H1 (cell line): ENCODE results near the gene CACNA2D4. TPM values are rescaled to one million over a fixed set of nuclear protein-coding genes. Genes with fewer than 3 reads are reported as not detected.

Source experiments
- CTCF ChIA-PET: fragments of 300-600 bp; sonication (Branson Sonifier 250); formaldehyde crosslinking; loops from one replicate; lab custom pipeline; 2021; ENCODE audit not compliant: partially characterized antibody; lab: Charles Lee
- POLR2A ChIA-PET: fragments of 300-600 bp; sonication (Branson Sonifier 250); formaldehyde crosslinking; loops from one replicate; lab custom pipeline; 2021; ENCODE audit warnings: inconsistent platforms; ENCODE audit not compliant: partially characterized antibody; lab: Charles Lee
- DNase-seq, 2 experiments: peaks; one replicate each; pipeline versions ENCODE4 v3.0.0 to v3.0.0-alpha.2; 2010 to 2022; ENCODE audit warnings: low spot score in 2 of 2, low read depth in 1 of 2, mixed read lengths in 1 of 2
- FAIRE-seq: peaks from 2 replicates; lab custom pipeline; 2011; peaks lifted over from hg19 to GRCh38; lab: Jason Lieb, UNC
- H2AFZ ChIP-seq: 2 replicates; pipeline ENCODE4 v1.8.1; 2012; ENCODE audit warnings: low read length, inconsistent platforms
- H2AK5ac ChIP-seq: 2 replicates; pipeline ENCODE4 v1.6.1; 2013; ENCODE audit warnings: low read depth, low read length
- H2BK120ac ChIP-seq: replicated peaks from 2 replicates; pipeline ENCODE3; 2013; ENCODE audit warnings: low read depth, low read length, inconsistent platforms
- H2BK12ac ChIP-seq: 2 replicates; pipeline ENCODE4 v1.6.1; 2013; ENCODE audit warnings: low read depth, low read length
- H2BK15ac ChIP-seq: 2 replicates; pipeline ENCODE4 v1.6.1; 2013; ENCODE audit warnings: low read length
- H2BK20ac ChIP-seq: 2 replicates; pipeline ENCODE4 v1.6.1; 2013; ENCODE audit warnings: low read length
- H2BK5ac ChIP-seq: 2 replicates; pipeline ENCODE4 v1.6.1; 2013; ENCODE audit warnings: low read depth, low read length
- H3K14ac ChIP-seq: 2 replicates; pipeline ENCODE4 v1.6.1; 2013; ENCODE audit warnings: inconsistent platforms; ENCODE audit not compliant: insufficient read length
- H3K18ac ChIP-seq: 2 replicates; pipeline ENCODE4 v1.6.1; 2013; ENCODE audit warnings: low read length; ENCODE audit errors: extremely low read depth
- H3K23ac ChIP-seq: 2 replicates; pipeline ENCODE4 v1.6.1; 2013; ENCODE audit warnings: inconsistent platforms; ENCODE audit not compliant: insufficient read length
- H3K23me2 ChIP-seq: 2 replicates; pipeline ENCODE4 v1.6.1; 2013; ENCODE audit warnings: low read depth, low read length
- H3K27ac ChIP-seq: 2 replicates; pipeline ENCODE4 v1.6.1; 2011; ENCODE audit warnings: low read depth, low read length, inconsistent platforms
- H3K27me3 ChIP-seq, 4 experiments: replicated peaks in 1 of 4; 1 replicate in 1 of 4; 2 replicates in 3 of 4; pipeline versions ENCODE4 v1.6.1 to v1.8.1; 2011 to 2013; ENCODE audit warnings: low read length in 3 of 4, mild to moderate bottlenecking in 3 of 4, inconsistent platforms in 2 of 4, mixed read lengths in 2 of 4, moderate library complexity in 1 of 4; ENCODE audit not compliant: control insufficient read depth in 3 of 4, insufficient read depth in 3 of 4; ENCODE audit errors: extremely low read depth in 1 of 4
- H3K36me3 ChIP-seq, 4 experiments: 2 replicates each; pipeline versions ENCODE4 v1.6.1 to v1.8.1; 2011 to 2013; ENCODE audit warnings: mild to moderate bottlenecking in 4 of 4, low read length in 3 of 4, moderate library complexity in 2 of 4, control low read depth in 1 of 4, inconsistent platforms in 1 of 4; ENCODE audit not compliant: insufficient read depth in 4 of 4, control insufficient read depth in 2 of 4
- H3K4ac ChIP-seq: replicated peaks from 2 replicates; pipeline ENCODE3; 2013; ENCODE audit warnings: low read length, low read depth, mixed read lengths, inconsistent platforms; ENCODE audit not compliant: insufficient read length
- H3K4me1 ChIP-seq, 4 experiments: replicated peaks in 1 of 4; 1 replicate in 1 of 4; 2 replicates in 3 of 4; pipeline versions ENCODE4 v1.6.1 to v1.8.1; 2011 to 2013; ENCODE audit warnings: low read length in 3 of 4, inconsistent platforms in 2 of 4, mixed read lengths in 1 of 4; ENCODE audit not compliant: insufficient read depth in 4 of 4, control insufficient read depth in 3 of 4
- H3K4me2 ChIP-seq, 2 experiments: 2 replicates each; pipeline versions ENCODE4 v1.6.1 to v1.8.1; 2011 to 2013; ENCODE audit warnings: low read depth in 2 of 2, low read length in 2 of 2, control low read depth in 1 of 2, inconsistent platforms in 1 of 2, mild to moderate bottlenecking in 1 of 2; ENCODE audit not compliant: insufficient read depth in 1 of 2
- H3K4me3 ChIP-seq, 4 experiments: fragments of 200-600, 300-600 bp in 1 of 4; sonication (generic), shearing (Covaris generic), sonication (Bioruptor Twin) in 1 of 4; 2 replicates each; pipeline versions ENCODE4 v1.5.1 to v1.8.1; 2011 to 2016; ENCODE audit warnings: low read length in 4 of 4, low read depth in 3 of 4, control low read depth in 2 of 4, inconsistent platforms in 2 of 4, mild to moderate bottlenecking in 2 of 4, mixed read lengths in 1 of 4, moderate library complexity in 1 of 4; ENCODE audit not compliant: insufficient read depth in 2 of 4; ENCODE audit errors: extremely low read depth in 1 of 4
- H3K56ac ChIP-seq: replicated peaks from 2 replicates; pipeline ENCODE3; 2013; ENCODE audit warnings: low read depth, mild to moderate bottlenecking, mixed read lengths, low read length, inconsistent platforms; ENCODE audit not compliant: insufficient read length
- H3K79me1 ChIP-seq: 2 replicates; pipeline ENCODE4 v1.6.1; 2013; ENCODE audit warnings: low read depth, low read length, control low read depth
- H3K79me2 ChIP-seq, 2 experiments: 2 replicates each; pipeline versions ENCODE4 v1.6.1 to v1.8.1; 2012 to 2013; ENCODE audit warnings: low read length in 2 of 2, mild to moderate bottlenecking in 2 of 2, inconsistent platforms in 1 of 2; ENCODE audit not compliant: insufficient read depth in 2 of 2, control insufficient read depth in 1 of 2
- H3K9ac ChIP-seq, 4 experiments: replicated peaks in 1 of 4; 1 replicate in 1 of 4; 2 replicates in 3 of 4; pipeline versions ENCODE4 v1.6.1 to v1.8.1; 2011 to 2013; ENCODE audit warnings: low read depth in 3 of 4, low read length in 3 of 4, control low read depth in 2 of 4, mild to moderate bottlenecking in 2 of 4, moderate library complexity in 2 of 4, inconsistent platforms in 1 of 4; ENCODE audit errors: extremely low read depth in 1 of 4
- H3K9me3 ChIP-seq, 2 experiments: 2 replicates each; pipeline versions ENCODE4 v1.6.1 to v1.8.1; 2012 to 2013; ENCODE audit warnings: mild to moderate bottlenecking in 2 of 2, moderate library complexity in 2 of 2, control low read depth in 1 of 2, inconsistent platforms in 1 of 2, low read depth in 1 of 2, low read length in 1 of 2, mixed read lengths in 1 of 2; ENCODE audit not compliant: insufficient read depth in 2 of 2
- H4K20me1 ChIP-seq, 2 experiments: replicated peaks in 1 of 2; 2 replicates each; pipeline versions ENCODE3 to v1.8.1; 2011 to 2013; ENCODE audit warnings: inconsistent platforms in 2 of 2, low read length in 2 of 2, mild to moderate bottlenecking in 1 of 2; ENCODE audit not compliant: insufficient read depth in 2 of 2, control insufficient read depth in 1 of 2
- H4K5ac ChIP-seq: 2 replicates; pipeline ENCODE4 v1.6.1; 2013; ENCODE audit warnings: low read length, low read depth, mixed read lengths, inconsistent platforms; ENCODE audit not compliant: insufficient read length
- H4K8ac ChIP-seq: 2 replicates; pipeline ENCODE4 v1.8.0; 2013; ENCODE audit warnings: mild to moderate bottlenecking, moderate library complexity, low read length, inconsistent platforms; ENCODE audit not compliant: insufficient read depth; ENCODE audit errors: extremely low read depth
- H4K91ac ChIP-seq: replicated peaks from 2 replicates; pipeline ENCODE3; 2013; ENCODE audit warnings: low read length, mixed read lengths, inconsistent platforms; ENCODE audit not compliant: insufficient read length
- BCL11A ChIP-seq, 2 experiments: IDR thresholded peaks; one replicate each; pipeline ENCODE4 v1.6.1; 2011; ENCODE audit warnings: low read depth in 2 of 2, low read length in 2 of 2, mild to moderate bottlenecking in 2 of 2
- CBX5 ChIP-seq: fragments of 300-800, 300-1000 bp; sonication (generic); IDR thresholded peaks from 2 replicates; pipeline ENCODE4 v1.7.1; 2016; ENCODE audit warnings: antibody characterized with exemption, low read length, low read depth
- CREB1 ChIP-seq: IDR thresholded peaks from 2 replicates; pipeline ENCODE4 v1.6.1; 2012; ENCODE audit warnings: inconsistent platforms
- CTBP2 ChIP-seq: IDR thresholded peaks from 2 replicates; pipeline ENCODE4 v1.7.0; 2011; ENCODE audit warnings: borderline replicate concordance, mild to moderate bottlenecking, moderate library complexity, mixed read lengths, low read length; ENCODE audit not compliant: insufficient read depth, insufficient read length
- GABPA ChIP-seq: IDR thresholded peaks from 2 replicates; pipeline ENCODE4 v1.6.1; 2011; ENCODE audit warnings: mild to moderate bottlenecking, low read length, moderate library complexity, borderline replicate concordance; ENCODE audit not compliant: insufficient read depth
- HDAC6 ChIP-seq: IDR thresholded peaks from one replicate; pipeline ENCODE4 v1.7.1; 2012; ENCODE audit warnings: low read depth, mild to moderate bottlenecking, inconsistent platforms, low read length, moderate library complexity
- JUN ChIP-seq: IDR thresholded peaks from 2 replicates; pipeline ENCODE4 v1.6.1; 2011; ENCODE audit warnings: low read depth, mild to moderate bottlenecking, improper control_type of control experiment, low read length
- KDM5A ChIP-seq: fragments of 200-600 bp; IDR thresholded peaks from 2 replicates; pipeline ENCODE4 v1.7.1; 2012; ENCODE audit warnings: mild to moderate bottlenecking, low read length, inconsistent platforms, mixed read lengths
- NANOG ChIP-seq: IDR thresholded peaks from 2 replicates; pipeline ENCODE4 v1.6.1; 2011; ENCODE audit warnings: low read length, low read depth, mild to moderate bottlenecking, inconsistent platforms; ENCODE audit not compliant: insufficient read depth, poor library complexity, severe bottlenecking
- PHF8 ChIP-seq: fragments of 200-600 bp; sonication (generic); conservative IDR thresholded peaks from 2 replicates; pipeline ENCODE4 v1.7.1; 2012; ENCODE audit warnings: low read depth, mild to moderate bottlenecking, inconsistent platforms, low read length, moderate library complexity
- SAP30 ChIP-seq: fragments of 300-600 bp; sonication (generic); IDR thresholded peaks from 2 replicates; pipeline ENCODE4 v1.7.1; 2012; ENCODE audit warnings: low read length, moderate library complexity, mild to moderate bottlenecking, inconsistent platforms; ENCODE audit not compliant: insufficient read depth, insufficient replicate concordance
- SIRT6 ChIP-seq: IDR thresholded peaks from one replicate; pipeline ENCODE4 v1.7.1; 2012; ENCODE audit warnings: low read length, inconsistent platforms
- WGBS, 2 experiments: shearing (Covaris generic) in 1 of 2; methylation state at CpG; one replicate each; pipeline versions ENCODE4 v1.1.6 to v1.1.7; 2013 to 2015; ENCODE audit warnings: low lambda C conversion rate in 2 of 2, mixed read lengths in 2 of 2, inconsistent platforms in 1 of 2, low coverage in 1 of 2, missing lambda C conversion rate in 1 of 2; ENCODE audit not compliant: insufficient replicate concordance in 2 of 2, insufficient coverage in 1 of 2, insufficient read length in 1 of 2; ENCODE audit errors: extremely low coverage in 1 of 2, missing lambda C conversion rate in 1 of 2; 5-methylcytosine and 5-hydroxymethylcytosine counted together
- polyA plus RNA-seq, 7 experiments: library from polyadenylated mRNA; depleted of rRNA in 3 of 7; stranded (reverse) in 5 of 7; unstranded in 2 of 7; fragments of >200 nt in 5 of 7; fragments of 200-250 nt in 2 of 7; gene quantifications; 1 replicate in 5 of 7; 2 replicates in 1 of 7; 4 replicates in 1 of 7; pipeline versions ENCODE4 v1.2.1 to v1.2.3, GENCODE V29; 2011 to 2013; ENCODE audit warnings: missing spikeins in 2 of 7, mixed read lengths in 2 of 7
- total RNA-seq: library from RNA; stranded (reverse); fragmentation: NEBNext Ultra II Directional; extraction: Animal tissue kit (Norgen Biotek cat#: 25700); gene quantifications from 2 replicates; pipeline ENCODE4 v1.2.1, GENCODE V29; 2021

CACNA2D4 gene
- total and polyA plus RNA-seq, 2 of the 8 experiments (the other 6 are each of a cell fraction or from before 2014, with no cell fraction given): 0.44 to 0.88 TPM

GRCh38 chr12:1885599-1886245 lies 32.7 kb downstream of the CACNA2D4 start:
- FAIRE-seq (no peak), DNase-seq (no peak)
- Histone ChIP-seq H4K20me1 (no peaks in the 10 kb centered on the region), H3K9me3 (no peaks in the 10 kb centered on the region; a peak in 1 of 4 replicates), H3K4ac (no peak overlapping the region), H2AFZ (no peak overlapping the region), H3K27ac (no peak overlapping the region), H3K36me3 (no peaks in the 10 kb centered on the region), H4K8ac (no peak overlapping the region), H2BK20ac (no peak overlapping the region), H2AK5ac (no peak overlapping the region), H4K5ac (no peak overlapping the region), H3K79me2 (no peaks in the 10 kb centered on the region), H3K4me3 (no peak overlapping the region), H3K4me1 (no peaks in the 10 kb centered on the region), H3K56ac (no peak overlapping the region), H3K23ac (no peak overlapping the region), H4K91ac (no peak overlapping the region), H3K23me2 (no peaks in the 10 kb centered on the region), H2BK15ac (no peak overlapping the region), H3K18ac (no peak overlapping the region), H2BK5ac (no peak overlapping the region), H3K27me3 (no peaks in the 10 kb centered on the region), H3K14ac (no peak overlapping the region), H3K79me1 (no peaks in the 10 kb centered on the region), H3K9ac (no peak overlapping the region), H3K4me2 (no peak overlapping the region), H2BK12ac (no peak overlapping the region), H2BK120ac (no peak overlapping the region)
- WGBS, 2 experiments: 91% methylated on average over 13 of the region's 13 CpGs; no CpG with 5 or more reads in 1 of the 2 experiments
- CTCF ChIA-PET: interaction anchor here (0.6 to 1.7 kb wide), 4 partner anchors 12 to 729 kb away, joined by 3 to 4 read pairs (median 3); no protein-coding TSS in a partner anchor
- POLR2A ChIA-PET: interaction anchor here (1.1 to 1.5 kb wide), 2 partner anchors 19 to 52 kb away, joined by 3 read pairs; no protein-coding TSS in a partner anchor
- TF ChIP-seq JUN (no peak), BCL11A (IDR thresholded peaks at IDR 0.05; ENCODE audit: low read depth in 2 of 2, low read length in 2 of 2) (no peak), CREB1 (no peak), SIRT6 (no peak), CTBP2 (no peak), SAP30 (no peak), NANOG (no peak), KDM5A (no peak), GABPA (no peak), HDAC6 (no peak), PHF8 (no peak), CBX5 (no peak)
